ENCODE data around the gene ATF6.

ATF6 gene

DNA sequence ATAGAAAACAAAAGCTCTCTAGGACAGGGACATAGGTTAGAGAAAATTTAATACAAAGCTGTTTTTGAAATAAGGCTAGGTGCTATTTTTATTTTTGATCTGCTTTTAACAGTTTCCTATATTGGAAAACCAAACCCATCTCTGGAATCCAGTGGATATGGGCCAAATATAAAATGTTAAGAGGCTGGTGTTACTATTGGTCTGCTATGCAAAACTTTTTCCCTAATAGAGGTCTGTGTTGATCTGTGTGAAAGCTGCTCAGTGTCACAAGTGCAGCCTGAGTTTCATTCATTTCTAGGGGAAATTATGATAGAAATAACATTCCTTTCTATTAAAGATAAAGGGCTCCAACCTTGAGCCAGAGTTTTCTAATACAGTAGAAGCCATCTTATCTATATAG, 141.1 kb downstream of the ATF6 start:
- Histone ChIP-seq H3K4me3 (ENCODE audit: insufficient read depth, low read depth, low read length) (no peak overlapping the region), H3K27ac (ENCODE audit: insufficient read depth, low read depth, low read length, poor library complexity, severe bottlenecking) (no peak overlapping the region), H3K27me3 (ENCODE audit: control insufficient read depth, insufficient read depth, low read length, poor library complexity, severe bottlenecking) (no peaks in the 10 kb centered on the region), H3K9me3 (ENCODE audit: control insufficient read depth, low read length) (no peaks in the 10 kb centered on the region), H3K36me3 (ENCODE audit: control insufficient read depth, insufficient read depth, low read length) (no peaks in the 10 kb centered on the region), H3K4me1 (ENCODE audit: control insufficient read depth, insufficient read depth, low read length) (no peaks in the 10 kb centered on the region)

DNA sequence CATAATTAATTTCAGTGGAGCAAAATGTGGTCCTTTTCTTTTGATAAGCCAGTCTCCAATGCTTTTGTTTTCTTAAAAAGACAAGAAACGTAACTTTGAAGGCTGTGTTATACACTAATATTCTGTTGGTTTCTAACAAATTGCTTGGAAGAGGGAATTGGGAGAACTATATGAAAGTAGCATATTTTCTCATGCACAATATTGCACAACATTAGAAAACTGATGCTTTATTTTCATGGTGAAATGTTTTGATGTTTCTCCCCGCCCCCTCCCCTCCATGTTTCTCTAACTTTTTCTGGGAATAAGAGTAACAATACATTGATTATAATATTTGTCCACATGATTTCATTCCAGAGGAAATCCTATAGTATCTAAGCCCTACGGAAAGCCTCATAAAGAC, 142.1 kb downstream of the ATF6 start:
- Histone ChIP-seq H3K9me3 (ENCODE audit: control insufficient read depth, low read length) (no peaks in the 10 kb centered on the region), H3K27ac (ENCODE audit: insufficient read depth, low read depth, low read length, poor library complexity, severe bottlenecking) (no peak overlapping the region), H3K4me3 (ENCODE audit: insufficient read depth, low read depth, low read length) (no peak overlapping the region), H3K27me3 (ENCODE audit: control insufficient read depth, insufficient read depth, low read length, poor library complexity, severe bottlenecking) (no peaks in the 10 kb centered on the region), H3K36me3 (ENCODE audit: control insufficient read depth, insufficient read depth, low read length) (no peaks in the 10 kb centered on the region), H3K4me1 (ENCODE audit: control insufficient read depth, insufficient read depth, low read length) (no peaks in the 10 kb centered on the region)
- 85% methylated on average over 1 of the region's 3 CpGs; no CpG with 5 or more reads in 1 of the 2 experiments for WGBS, 2 experiments

- Histone ChIP-seq H3K36me3 (ENCODE audit: control insufficient read depth, insufficient read depth, low read length) (no peaks in the 10 kb centered on the region), H3K27me3 (ENCODE audit: control insufficient read depth, insufficient read depth, low read length, poor library complexity, severe bottlenecking) (no peaks in the 10 kb centered on the region), H3K9me3 (ENCODE audit: control insufficient read depth, low read length) (no peaks in the 10 kb centered on the region), H3K4me3 (ENCODE audit: insufficient read depth, low read depth, low read length) (no peak overlapping the region), H3K4me1 (ENCODE audit: control insufficient read depth, insufficient read depth, low read length) (no peaks in the 10 kb centered on the region), H3K27ac (ENCODE audit: insufficient read depth, low read depth, low read length, poor library complexity, severe bottlenecking) (no peak overlapping the region)
Observed at GRCh38 chr1:161910604-161911003, 144.5 kb downstream of the ATF6 start.

DNA sequence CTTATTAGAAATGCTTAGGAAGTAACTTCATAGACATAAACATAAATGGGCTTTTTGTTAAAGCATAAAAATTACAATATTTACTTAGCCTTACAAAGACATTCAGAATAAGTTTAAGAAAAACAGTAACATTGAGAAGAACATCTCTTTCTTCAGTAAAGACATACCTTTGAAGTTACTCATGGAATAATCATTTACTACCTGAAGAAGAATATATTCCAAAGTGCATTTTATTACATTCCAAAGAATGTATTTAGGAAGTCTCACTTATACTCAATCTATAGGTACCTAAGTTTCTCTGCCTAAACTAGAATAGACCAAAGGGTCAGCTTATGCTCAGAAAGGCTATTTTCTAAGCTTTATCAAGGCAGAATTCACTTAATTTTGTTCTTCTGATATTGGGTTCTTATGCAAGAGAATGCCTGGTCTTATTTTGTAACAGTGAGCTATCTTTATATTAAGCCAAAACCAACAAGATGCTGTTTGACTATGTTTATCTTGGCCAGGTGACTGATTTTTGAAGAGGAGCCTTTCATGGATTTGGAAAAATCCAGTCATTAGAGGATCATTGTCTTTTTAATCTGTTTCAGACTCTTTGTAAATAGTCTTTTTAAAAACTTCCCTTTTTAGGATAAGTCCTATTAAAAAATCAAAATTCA, 147.5 kb downstream of the ATF6 start:
- no peak overlapping the region for H3K27ac ChIP-seq (ENCODE audit: insufficient read depth, low read depth, low read length, poor library complexity, severe bottlenecking)
- no peaks in the 10 kb centered on the region for H3K9me3 ChIP-seq (ENCODE audit: control insufficient read depth, low read length)
- no peak overlapping the region for H3K4me3 ChIP-seq (ENCODE audit: insufficient read depth, low read depth, low read length)
- no peaks in the 10 kb centered on the region for H3K36me3 ChIP-seq (ENCODE audit: control insufficient read depth, insufficient read depth, low read length)
- no peaks in the 10 kb centered on the region for H3K4me1 ChIP-seq (ENCODE audit: control insufficient read depth, insufficient read depth, low read length)
- H3K27me3 ChIP-seq (ENCODE audit: control insufficient read depth, insufficient read depth, low read length, poor library complexity, severe bottlenecking), result no peaks in the 10 kb centered on the region

- H3K27me3 ChIP-seq (ENCODE audit: control insufficient read depth, insufficient read depth, low read length, poor library complexity, severe bottlenecking), result no peaks in the 10 kb centered on the region
- no peaks in the 10 kb centered on the region for H3K4me1 ChIP-seq (ENCODE audit: control insufficient read depth, insufficient read depth, low read length)
- H3K9me3 ChIP-seq (ENCODE audit: control insufficient read depth, low read length), result no peaks in the 10 kb centered on the region
- H3K4me3 ChIP-seq (ENCODE audit: insufficient read depth, low read depth, low read length), result no peak overlapping the region
- 88 to 96% methylated on average over 1 of the region's 1 CpG for WGBS, 2 experiments
- H3K27ac ChIP-seq (ENCODE audit: insufficient read depth, low read depth, low read length, poor library complexity, severe bottlenecking), result no peak overlapping the region
- no peaks in the 10 kb centered on the region for H3K36me3 ChIP-seq (ENCODE audit: control insufficient read depth, insufficient read depth, low read length)
Observed at GRCh38 chr1:161914595-161914994, 148.5 kb downstream of the ATF6 start.

GRCh38 chr1:161915051-161915503, 149.0 kb downstream of the ATF6 start:
- H3K4me3 ChIP-seq (ENCODE audit: insufficient read depth, low read depth, low read length), result no peak overlapping the region
- H3K4me1 ChIP-seq (ENCODE audit: control insufficient read depth, insufficient read depth, low read length), result no peaks in the 10 kb centered on the region
- no peak overlapping the region for H3K27ac ChIP-seq (ENCODE audit: insufficient read depth, low read depth, low read length, poor library complexity, severe bottlenecking)
- H3K27me3 ChIP-seq (ENCODE audit: control insufficient read depth, insufficient read depth, low read length, poor library complexity, severe bottlenecking), result no peaks in the 10 kb centered on the region
- no peaks in the 10 kb centered on the region for H3K9me3 ChIP-seq (ENCODE audit: control insufficient read depth, low read length)
- WGBS, 2 experiments, result 96 to 100% methylated on average over 1 of the region's 1 CpG
- no peaks in the 10 kb centered on the region for H3K36me3 ChIP-seq (ENCODE audit: control insufficient read depth, insufficient read depth, low read length)

- no peak overlapping the region for H3K4me3 ChIP-seq (ENCODE audit: insufficient read depth, low read depth, low read length)
- H3K4me1 ChIP-seq (ENCODE audit: control insufficient read depth, insufficient read depth, low read length), result no peaks in the 10 kb centered on the region
- no peaks in the 10 kb centered on the region for H3K36me3 ChIP-seq (ENCODE audit: control insufficient read depth, insufficient read depth, low read length)
- no peaks in the 10 kb centered on the region for H3K9me3 ChIP-seq (ENCODE audit: control insufficient read depth, low read length)
- 87 to 96% methylated on average over 2 of the region's 2 CpGs for WGBS, 2 experiments
- no peak overlapping the region for H3K27ac ChIP-seq (ENCODE audit: insufficient read depth, low read depth, low read length, poor library complexity, severe bottlenecking)
- no peaks in the 10 kb centered on the region for H3K27me3 ChIP-seq (ENCODE audit: control insufficient read depth, insufficient read depth, low read length, poor library complexity, severe bottlenecking)
Observed at GRCh38 chr1:161915978-161916377, 149.9 kb downstream of the ATF6 start.

DNA sequence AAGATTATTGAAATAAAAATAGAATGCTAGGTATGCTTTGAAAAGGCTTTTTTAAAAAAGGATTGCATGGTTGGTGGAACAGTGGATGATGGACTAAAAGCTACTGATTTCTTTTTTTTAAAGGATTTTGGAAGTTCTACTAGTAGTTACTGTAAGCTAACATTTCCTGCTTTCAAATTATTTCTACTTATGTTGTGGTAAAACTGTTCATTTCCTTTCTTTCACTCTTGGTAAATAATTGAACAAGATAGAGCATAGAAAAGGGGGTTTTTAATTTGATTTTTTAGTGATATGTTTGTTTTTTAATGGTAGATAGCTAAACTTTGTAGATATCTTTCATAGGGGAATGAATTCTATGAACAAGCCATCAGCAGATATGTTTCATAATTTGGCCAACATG, 153.1 kb downstream of the ATF6 start:
- H3K4me3 ChIP-seq (ENCODE audit: insufficient read depth, low read depth, low read length), result no peak overlapping the region
- no peaks in the 10 kb centered on the region for H3K36me3 ChIP-seq (ENCODE audit: control insufficient read depth, insufficient read depth, low read length)
- H3K27ac ChIP-seq (ENCODE audit: insufficient read depth, low read depth, low read length, poor library complexity, severe bottlenecking), result no peak overlapping the region
- H3K4me1 ChIP-seq (ENCODE audit: control insufficient read depth, insufficient read depth, low read length), result no peaks in the 10 kb centered on the region
- H3K9me3 ChIP-seq (ENCODE audit: control insufficient read depth, low read length), result no peaks in the 10 kb centered on the region
- no peaks in the 10 kb centered on the region for H3K27me3 ChIP-seq (ENCODE audit: control insufficient read depth, insufficient read depth, low read length, poor library complexity, severe bottlenecking)

DNA sequence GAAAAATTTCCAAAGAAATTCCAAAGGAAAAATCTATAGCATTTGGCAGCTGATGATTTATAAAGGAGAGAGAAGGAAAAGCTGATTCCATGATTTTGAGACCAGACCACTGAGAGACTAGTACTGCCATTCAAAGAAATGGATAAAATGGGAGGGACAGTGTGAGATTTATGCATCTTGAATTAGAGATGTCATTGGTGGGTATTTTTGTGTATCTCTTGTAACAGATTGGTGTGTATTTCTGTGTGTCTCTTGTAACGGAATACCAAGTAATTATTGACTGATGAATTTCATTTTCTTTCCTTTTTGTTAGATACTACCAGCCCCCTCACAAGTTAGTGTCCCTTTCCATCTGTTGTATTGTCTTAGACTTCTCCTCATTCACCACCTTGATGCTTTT, 155.4 kb downstream of the ATF6 start:
- no peaks in the 10 kb centered on the region for H3K27me3 ChIP-seq (ENCODE audit: control insufficient read depth, insufficient read depth, low read length, poor library complexity, severe bottlenecking)
- no peak overlapping the region for H3K4me3 ChIP-seq (ENCODE audit: insufficient read depth, low read depth, low read length)
- WGBS, 2 experiments, result 88 to 90% methylated on average over 1 of the region's 1 CpG
- H3K9me3 ChIP-seq (ENCODE audit: control insufficient read depth, low read length), result no peaks in the 10 kb centered on the region
- H3K27ac ChIP-seq (ENCODE audit: insufficient read depth, low read depth, low read length, poor library complexity, severe bottlenecking), result no peak overlapping the region
- H3K4me1 ChIP-seq (ENCODE audit: control insufficient read depth, insufficient read depth, low read length), result no peaks in the 10 kb centered on the region
- H3K36me3 ChIP-seq (ENCODE audit: control insufficient read depth, insufficient read depth, low read length), result no peaks in the 10 kb centered on the region

DNA sequence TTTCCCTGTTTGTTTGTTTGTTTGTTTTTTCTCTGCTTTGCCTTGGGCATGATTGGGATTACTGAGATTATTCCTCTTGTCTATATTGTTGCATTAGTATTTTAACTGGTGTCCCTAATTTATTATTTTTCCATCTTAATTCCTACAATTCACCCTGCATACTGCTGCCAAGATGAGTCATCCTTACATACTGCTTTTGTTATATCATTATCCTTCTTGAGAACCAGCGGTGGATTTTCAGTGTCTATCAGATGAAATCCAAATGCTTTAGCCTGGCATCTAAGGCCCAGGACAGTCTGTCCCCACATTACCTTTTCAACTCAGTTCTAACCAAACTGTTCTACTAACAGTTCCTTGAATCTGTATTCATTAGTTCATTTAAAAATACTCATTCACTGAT, 155.9 kb downstream of the ATF6 start:
- no peak overlapping the region for H3K4me3 ChIP-seq (ENCODE audit: insufficient read depth, low read depth, low read length)
- H3K27ac ChIP-seq (ENCODE audit: insufficient read depth, low read depth, low read length, poor library complexity, severe bottlenecking), result no peak overlapping the region
- 96 to 98% methylated on average over 1 of the region's 1 CpG for WGBS, 2 experiments
- no peaks in the 10 kb centered on the region for H3K36me3 ChIP-seq (ENCODE audit: control insufficient read depth, insufficient read depth, low read length)
- no peaks in the 10 kb centered on the region for H3K9me3 ChIP-seq (ENCODE audit: control insufficient read depth, low read length)
- no peaks in the 10 kb centered on the region for H3K4me1 ChIP-seq (ENCODE audit: control insufficient read depth, insufficient read depth, low read length)
- H3K27me3 ChIP-seq (ENCODE audit: control insufficient read depth, insufficient read depth, low read length, poor library complexity, severe bottlenecking), result no peaks in the 10 kb centered on the region

DNA sequence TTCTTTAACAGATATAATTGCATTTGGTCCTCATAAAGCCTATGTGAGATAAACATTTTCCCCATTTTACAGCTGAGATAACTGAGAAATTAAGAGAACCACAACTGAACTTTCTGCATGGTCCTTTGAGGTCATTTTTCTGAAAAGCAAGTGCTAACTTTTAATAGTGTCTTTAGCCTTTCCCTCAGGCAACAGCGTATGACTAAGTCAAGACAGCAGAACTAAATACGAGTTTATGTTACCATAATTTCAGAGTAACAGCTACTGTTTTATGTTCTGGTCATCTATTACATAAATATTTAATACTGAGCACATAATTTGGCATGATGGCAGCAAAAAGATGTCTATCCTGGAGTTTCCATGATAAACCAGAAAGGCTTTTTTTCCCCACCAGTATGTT, 161.9 kb downstream of the ATF6 start:
- H3K27me3 ChIP-seq (ENCODE audit: control insufficient read depth, insufficient read depth, low read length, poor library complexity, severe bottlenecking), result no peaks in the 10 kb centered on the region
- H3K36me3 ChIP-seq (ENCODE audit: control insufficient read depth, insufficient read depth, low read length), result no peaks in the 10 kb centered on the region
- H3K27ac ChIP-seq (ENCODE audit: insufficient read depth, low read depth, low read length, poor library complexity, severe bottlenecking), result no peak overlapping the region
- no peaks in the 10 kb centered on the region for H3K4me1 ChIP-seq (ENCODE audit: control insufficient read depth, insufficient read depth, low read length)
- H3K9me3 ChIP-seq (ENCODE audit: control insufficient read depth, low read length), result no peaks in the 10 kb centered on the region
- 94 to 100% methylated on average over 2 of the region's 2 CpGs for WGBS, 2 experiments
- no peak overlapping the region for H3K4me3 ChIP-seq (ENCODE audit: insufficient read depth, low read depth, low read length)
